ENCODE results near the gene RAD51B. TPM values are rescaled to one million over a fixed set of nuclear protein-coding genes. Genes with fewer than 3 reads are reported as not detected.

Gene RAD51B
- total and polyA plus RNA-seq, 9 of the 15 experiments (the other 6 are each of a cell fraction or from before 2014, with no cell fraction given) = 8.5 to 17.3 (median 11.3) TPM

DNA sequence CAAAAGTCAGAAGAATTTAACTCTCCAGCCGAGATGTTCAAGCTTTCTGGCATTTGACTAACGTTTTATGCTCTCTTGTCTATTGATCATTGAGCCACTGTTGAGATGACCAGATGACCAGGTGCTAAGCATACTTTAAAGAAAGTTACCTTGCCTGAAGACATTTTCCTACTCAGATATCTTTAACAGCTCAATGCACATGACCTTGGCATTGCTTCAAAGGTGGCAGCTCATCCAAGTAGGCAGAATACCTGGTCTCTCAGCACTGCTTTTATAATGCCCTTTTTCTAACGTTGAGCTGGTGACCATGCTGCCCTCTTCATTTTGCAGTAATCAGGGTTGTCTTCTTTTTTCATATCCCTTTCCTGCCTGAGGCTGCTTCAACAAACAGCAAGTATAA, 358.1 kb downstream of the RAD51B start (continued):
- TF ChIP-seq RERE (CRISPR knock-in tag; IDR thresholded peaks at IDR 0.05; ENCODE audit: borderline replicate concordance) (no peak), HMGXB4 (CRISPR knock-in tag; IDR thresholded peaks at IDR 0.05) (no peak), EP300 (IDR thresholded peaks at IDR 0.05; ENCODE audit: low read length) (no peak), FOXK2 (conservative IDR thresholded peaks at IDR 0.05 in 1 of 2, IDR thresholded peaks at IDR 0.05 in 1 of 2; ENCODE audit: low read depth in 2 of 2) (no peak), MXI1 (IDR thresholded peaks at IDR 0.05; ENCODE audit: low read depth, low read length) (no peak), ZNF57 (CRISPR knock-in tag; IDR thresholded peaks at IDR 0.05) (no peak)
- TF ChIP-seq, protein P1, sequence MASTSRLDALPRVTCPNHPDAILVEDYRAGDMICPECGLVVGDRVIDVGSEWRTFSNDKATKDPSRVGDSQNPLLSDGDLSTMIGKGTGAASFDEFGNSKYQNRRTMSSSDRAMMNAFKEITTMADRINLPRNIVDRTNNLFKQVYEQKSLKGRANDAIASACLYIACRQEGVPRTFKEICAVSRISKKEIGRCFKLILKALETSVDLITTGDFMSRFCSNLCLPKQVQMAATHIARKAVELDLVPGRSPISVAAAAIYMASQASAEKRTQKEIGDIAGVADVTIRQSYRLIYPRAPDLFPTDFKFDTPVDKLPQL (IDR thresholded peaks at IDR 0.05; ENCODE audit: extremely low read depth, insufficient read length) = no peak

Data from K562 (cell line).